PC-3 (cell line): ENCODE results near the gene GALNT2. TPM values are rescaled to one million over a fixed set of nuclear protein-coding genes. Genes with fewer than 3 reads are reported as not detected.

Source experiments
- ATAC-seq: fragments of 200-7000 bp; cut with Tn5 transposase; 2 replicates; pipeline ENCODE4 v1.9.1; 2020; ENCODE audit warnings: mild to moderate bottlenecking, moderate library complexity
- BruUV-seq: library from RNA; stranded (reverse); fragments of 400-500 nt; replicated peaks from 2 replicates; lab custom pipeline; 2021; lab: Mats Ljungman, UMichigan
- CTCF ChIA-PET: fragments of 300-600 bp; sonication (Branson Sonifier 250); formaldehyde crosslinking; loops from one replicate; lab custom pipeline; 2022; ENCODE audit warnings: antibody characterized with exemption; lab: Charles Lee
- POLR2A ChIA-PET: fragments of 300-600 bp; sonication (Branson Sonifier 250); formaldehyde crosslinking; loops from one replicate; lab custom pipeline; 2022; ENCODE audit warnings: antibody characterized with exemption; ENCODE audit not compliant: unreplicated experiment; lab: Charles Lee
- DNase-seq: peaks from one replicate; pipeline ENCODE4 v3.0.0-alpha.2; 2015
- H2AFZ ChIP-seq: fragments of 300-600 bp; sonication (generic); 2 replicates; pipeline ENCODE4 v1.6.0; 2016; ENCODE audit warnings: antibody characterized with exemption, low read length
- H3F3A ChIP-seq: fragments of 300-600 bp; sonication (generic); one replicate; pipeline ENCODE4 v1.6.0; 2017; ENCODE audit warnings: antibody characterized with exemption, low read length, control low read depth, mild to moderate bottlenecking; ENCODE audit not compliant: unreplicated experiment
- H3K27ac ChIP-seq: fragments of 300-600 bp; sonication (generic); 2 replicates; pipeline ENCODE4 v1.5.1; 2016; ENCODE audit warnings: mild to moderate bottlenecking, low read length
- H3K27me3 ChIP-seq: fragments of 300-600 bp; sonication (generic); 2 replicates; pipeline ENCODE4 v1.6.1; 2016; ENCODE audit warnings: low read length, mixed read lengths
- H3K36me3 ChIP-seq: fragments of 300-600 bp; sonication (generic); 2 replicates; pipeline ENCODE4 v1.6.1; 2016; ENCODE audit warnings: low read depth, mixed run types, low read length, mixed read lengths
- H3K4me1 ChIP-seq: fragments of 300-600 bp; sonication (generic); 2 replicates; pipeline ENCODE4 v1.5.1; 2016; ENCODE audit warnings: low read length; ENCODE audit not compliant: insufficient read depth
- H3K4me2 ChIP-seq: fragments of 300-600 bp; sonication (generic); 2 replicates; pipeline ENCODE4 v1.6.0; 2016; ENCODE audit warnings: low read length
- H3K4me3 ChIP-seq: fragments of 300-600 bp; sonication (generic); 2 replicates; pipeline ENCODE4 v1.5.1; 2016; ENCODE audit warnings: mild to moderate bottlenecking, low read length, mixed read lengths
- H3K79me2 ChIP-seq: fragments of 300-600 bp; sonication (generic); 2 replicates; pipeline ENCODE4 v1.6.1; 2017; ENCODE audit warnings: low read length, mixed read lengths
- H3K9ac ChIP-seq: fragments of 300-600 bp; sonication (generic); 2 replicates; pipeline ENCODE4 v1.6.0; 2016; ENCODE audit warnings: mild to moderate bottlenecking, low read length
- H3K9me2 ChIP-seq: fragments of 300-600 bp; sonication (generic); replicated peaks from 2 replicates; pipeline ENCODE4 v1.6.1; 2016; ENCODE audit warnings: mixed run types, low read length, mixed read lengths
- H3K9me3 ChIP-seq: fragments of 300-600 bp; sonication (generic); 2 replicates; pipeline ENCODE4 v1.6.1; 2016; ENCODE audit warnings: low read length, mixed read lengths
- H4K20me1 ChIP-seq: fragments of 300-600 bp; sonication (generic); 2 replicates; pipeline ENCODE4 v1.6.1; 2016; ENCODE audit warnings: low read length, mixed read lengths
- CTCF ChIP-seq: fragments of 300-600 bp; sonication (generic); conservative IDR thresholded peaks from 2 replicates; pipeline ENCODE4 v1.5.1; 2017; ENCODE audit warnings: antibody characterized with exemption, low read depth, mild to moderate bottlenecking, low read length
- EZH2 ChIP-seq: fragments of 300-600 bp; sonication (generic); IDR thresholded peaks from one replicate; pipeline ENCODE4 v1.6.1; 2017; ENCODE audit warnings: antibody characterized with exemption, mild to moderate bottlenecking, low read length; ENCODE audit not compliant: unreplicated experiment
- EZH2phosphoT487 ChIP-seq: fragments of 300-600 bp; sonication (generic); IDR thresholded peaks from 2 replicates; pipeline ENCODE4 v1.6.1; 2018; ENCODE audit warnings: mild to moderate bottlenecking, antibody characterized with exemption, low read length, borderline replicate concordance
- intact Hi-C: fragments of 100-400 bp; cut with micrococcal nuclease; formaldehyde crosslinking; loops from 2 replicates; pipeline ENCODE4 v1.9.0; 2023
- total RNA-seq: library from RNA; depleted of rRNA; stranded (reverse); fragments of >200 nt; gene quantifications from 2 replicates; pipeline ENCODE4 v1.2.3, GENCODE V29; 2014

The GALNT2 gene
- total RNA-seq, 1 experiment from 2014 or later, result 182 TPM

GRCh38 chr1:230274254-230274653, 207.2 kb downstream of the GALNT2 start:
- CTCF ChIA-PET, result no interaction called here
- Histone ChIP-seq H3K4me3 (no peak overlapping the region), H3K9ac (no peak overlapping the region), H3K27me3 (no peaks in the 10 kb centered on the region), H3K36me3 (peaks cover 52% of the 10 kb centered on the region), H3K27ac (no peak overlapping the region), H3K79me2 (no peaks in the 10 kb centered on the region), H3K4me1 (no peaks in the 10 kb centered on the region), H3K4me2 (no peak overlapping the region), H2AFZ (no peak overlapping the region), H3K9me2 (no peaks in the 10 kb centered on the region), H4K20me1 (0 out of 2 replicates have a peak, but pooled peaks cover 5% of the 10 kb centered on the region), H3F3A (peaks cover 9% of the 10 kb centered on the region), H3K9me3 (no peaks in the 10 kb centered on the region)
- DNase-seq (no peak), ATAC-seq (no peak)
- no TSS peak for BruUV-seq
- POLR2A ChIA-PET, result interaction anchor here (0.5 kb wide), 1 partner anchor 58 kb away, joined by 3 read pairs; no protein-coding TSS in a partner anchor
- TF ChIP-seq CTCF (no peak), EZH2phosphoT487 (no peak), EZH2 (no peak)
- intact Hi-C loops, result no loop called here

GRCh38 chr1:230276401-230276800, 209.4 kb downstream of the GALNT2 start:
- intact Hi-C loops, result no loop called here
- H3K4me1 ChIP-seq, result no peaks in the 10 kb centered on the region
- 0 out of 2 replicates have a peak, but pooled peaks cover 5% of the 10 kb centered on the region for H4K20me1 ChIP-seq
- no peak overlapping the region for H3K4me3 ChIP-seq
- H3K79me2 ChIP-seq, result no peaks in the 10 kb centered on the region
- TF ChIP-seq CTCF (no peak), EZH2 (no peak), EZH2phosphoT487 (no peak)
- H3F3A ChIP-seq, result peaks cover 9% of the 10 kb centered on the region
- no peak overlapping the region for H3K4me2 ChIP-seq
- POLR2A ChIA-PET, result no interaction called here
- peaks cover 55% of the 10 kb centered on the region for H3K36me3 ChIP-seq
- CTCF ChIA-PET, result interaction anchor here (0.6 kb wide), 1 partner anchor 410 kb away, joined by 3 read pairs; no protein-coding TSS in a partner anchor
- ATAC-seq, result no peak
- H3K9ac ChIP-seq, result no peak overlapping the region
- no TSS peak for BruUV-seq
- no peaks in the 10 kb centered on the region for H3K27me3 ChIP-seq
- no peaks in the 10 kb centered on the region for H3K9me3 ChIP-seq
- no peaks in the 10 kb centered on the region for H3K9me2 ChIP-seq
- no peak overlapping the region for H2AFZ ChIP-seq
- no peak overlapping the region for H3K27ac ChIP-seq
- DNase-seq, result no peak

- peaks cover 54% of the 10 kb centered on the region for H3K36me3 ChIP-seq
- no peaks in the 10 kb centered on the region for H3K27me3 ChIP-seq
- no peaks in the 10 kb centered on the region for H3K79me2 ChIP-seq
- H3K9me3 ChIP-seq, result no peaks in the 10 kb centered on the region
- H2AFZ ChIP-seq, result no peak overlapping the region
- intact Hi-C loops, result no loop called here
- BruUV-seq, result no TSS peak
- POLR2A ChIA-PET, result no interaction called here
- no peak for TF ChIP-seq CTCF
- TF ChIP-seq EZH2phosphoT487, result no peak
- H3K4me1 ChIP-seq, result no peaks in the 10 kb centered on the region
- H3K4me2 ChIP-seq, result no peak overlapping the region
- H3F3A ChIP-seq, result peaks cover 9% of the 10 kb centered on the region
- no peak for DNase-seq
- no peak overlapping the region for H3K9ac ChIP-seq
- H3K4me3 ChIP-seq, result no peak overlapping the region
- CTCF ChIA-PET, result interaction anchor here (0.6 kb wide), 1 partner anchor 411 kb away, joined by 3 read pairs; no protein-coding TSS in a partner anchor
- no peak overlapping the region for H3K27ac ChIP-seq
- no peaks in the 10 kb centered on the region for H3K9me2 ChIP-seq
- ATAC-seq, result no peak
- 0 out of 2 replicates have a peak, but pooled peaks cover 5% of the 10 kb centered on the region for H4K20me1 ChIP-seq
Observed at GRCh38 chr1:230277201-230278025, 210.4 kb downstream of the GALNT2 start.
